SU-DHL-6 (cell line): Measurements from ENCODE around the gene MRPL57.
"Not testable (repeated sequence)": the region's sequence is repeated elsewhere in the genome, so short reads cannot be mapped to it uniquely, and the experiment has no call there.

ENCODE experiments used
- H2AFZ ChIP-seq: fragments of 200-600 bp; sonication (generic); 2 replicates; pipeline ENCODE4 v1.6.1; 2014; ENCODE audit warnings: low read depth, mild to moderate bottlenecking, moderate library complexity, mixed read lengths, antibody characterized with exemption, low read length; ENCODE audit not compliant: severe bottlenecking
- H3F3A ChIP-seq: fragments of 200-600 bp; shearing (Covaris generic); 2 replicates; pipeline ENCODE4 v1.6.0; 2016; ENCODE audit warnings: antibody characterized with exemption, mild to moderate bottlenecking; ENCODE audit not compliant: insufficient read depth
- H3K27ac ChIP-seq: fragments of 200-600 bp; sonication (generic); 2 replicates; pipeline ENCODE4 v1.5.1; 2016; ENCODE audit warnings: low read depth, mild to moderate bottlenecking, low read length, moderate library complexity, mixed read lengths
- H3K27me3 ChIP-seq: fragments of 200-600 bp; sonication (generic), shearing (Covaris generic); 2 replicates; pipeline ENCODE4 v1.6.0; 2014; ENCODE audit warnings: mild to moderate bottlenecking, low read length
- H3K36me3 ChIP-seq: fragments of 200-600 bp; sonication (generic); 2 replicates; pipeline ENCODE4 v1.6.1; 2014; ENCODE audit warnings: mild to moderate bottlenecking, low read length, mixed read lengths
- H3K4me2 ChIP-seq: fragments of 300-600, 200-600 bp; shearing (Covaris generic), sonication (generic); 2 replicates; pipeline ENCODE4 v1.6.0; 2014; ENCODE audit warnings: low read length, low read depth, mild to moderate bottlenecking; ENCODE audit not compliant: poor library complexity, severe bottlenecking
- H3K4me3 ChIP-seq: fragments of 200-600 bp; sonication (generic); 2 replicates; pipeline ENCODE4 v1.5.1; 2014; ENCODE audit warnings: antibody characterized with exemption, low read length, mild to moderate bottlenecking, mixed read lengths; ENCODE audit not compliant: insufficient read depth, poor library complexity, severe bottlenecking
- H3K79me2 ChIP-seq: fragments of 200-600 bp; sonication (generic); 2 replicates; pipeline ENCODE4 v1.6.1; 2014; ENCODE audit warnings: mild to moderate bottlenecking, low read length, moderate library complexity; ENCODE audit not compliant: insufficient read depth
- H3K9ac ChIP-seq: fragments of 200-600 bp; sonication (generic); 2 replicates; pipeline ENCODE4 v1.7.0; 2014; ENCODE audit warnings: mild to moderate bottlenecking, low read length
- H3K9me2 ChIP-seq: fragments of 200-600 bp; sonication (generic); replicated peaks from 2 replicates; pipeline ENCODE4 v1.6.1; 2014; ENCODE audit warnings: low read length; ENCODE audit not compliant: insufficient read depth
- H3K9me3 ChIP-seq: fragments of 200-600 bp; sonication (generic); 2 replicates; pipeline ENCODE4 v1.6.1; 2014; ENCODE audit warnings: low read length, mixed read lengths; ENCODE audit not compliant: insufficient read depth
- H4K20me1 ChIP-seq: fragments of 200-600 bp; sonication (generic); 2 replicates; pipeline ENCODE4 v1.6.1; 2014; ENCODE audit warnings: low read depth, mild to moderate bottlenecking, antibody characterized with exemption, low read length, moderate library complexity, mixed read lengths
- EZH2phosphoT487 ChIP-seq: fragments of 200-600 bp; sonication (generic), shearing (Covaris generic); conservative IDR thresholded peaks from 2 replicates; pipeline ENCODE4 v1.6.1; 2018; ENCODE audit warnings: mild to moderate bottlenecking, antibody characterized with exemption, low read length, moderate library complexity, mixed read lengths
- TF ChIP-seq, protein P1 (sequence below): fragments of 200-600 bp; sonication (generic); IDR thresholded peaks from one replicate; pipeline ENCODE4 v1.5.1; 2017; ENCODE audit warnings: antibody characterized with exemption, mild to moderate bottlenecking, low read length, moderate library complexity; ENCODE audit not compliant: insufficient read depth, poor library complexity, severe bottlenecking

Gene MRPL57

DNA sequence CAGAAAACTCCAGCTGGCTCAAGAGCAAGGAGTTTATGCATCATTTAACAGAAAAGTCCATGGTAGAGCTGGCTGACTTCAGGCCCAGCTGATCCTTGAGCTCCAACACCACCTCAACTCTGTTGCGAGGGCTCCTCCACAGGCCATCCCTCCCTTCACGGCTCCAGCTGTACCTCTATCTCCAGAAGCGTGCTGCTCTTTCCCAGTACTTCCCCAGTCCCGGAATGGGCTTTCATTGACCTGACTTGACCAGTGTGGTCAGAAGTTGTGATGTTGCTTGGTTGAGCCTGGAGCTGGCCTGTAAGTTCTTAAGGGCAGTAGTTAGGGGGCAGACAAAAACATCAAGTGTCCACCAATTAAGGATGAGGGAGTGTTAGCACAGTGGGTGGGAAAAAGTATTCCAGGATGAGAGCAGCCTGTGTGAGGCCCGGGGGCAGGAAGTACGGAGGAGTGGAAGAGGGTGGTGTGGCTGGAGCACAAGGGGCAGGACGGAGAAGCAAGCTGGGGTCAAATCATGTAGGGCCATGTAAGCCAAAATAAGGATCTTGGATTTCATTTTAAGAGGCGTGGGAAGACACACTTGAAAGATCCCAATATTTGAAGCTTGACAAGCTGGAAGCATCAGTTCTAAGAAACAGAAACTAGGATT lies 24.1 kb upstream of the MRPL57 start:
- Histone ChIP-seq H3K27ac (no peak overlapping the region), H3K4me2 (no peak overlapping the region), H3K9me2 (no peaks in the 10 kb centered on the region)

DNA sequence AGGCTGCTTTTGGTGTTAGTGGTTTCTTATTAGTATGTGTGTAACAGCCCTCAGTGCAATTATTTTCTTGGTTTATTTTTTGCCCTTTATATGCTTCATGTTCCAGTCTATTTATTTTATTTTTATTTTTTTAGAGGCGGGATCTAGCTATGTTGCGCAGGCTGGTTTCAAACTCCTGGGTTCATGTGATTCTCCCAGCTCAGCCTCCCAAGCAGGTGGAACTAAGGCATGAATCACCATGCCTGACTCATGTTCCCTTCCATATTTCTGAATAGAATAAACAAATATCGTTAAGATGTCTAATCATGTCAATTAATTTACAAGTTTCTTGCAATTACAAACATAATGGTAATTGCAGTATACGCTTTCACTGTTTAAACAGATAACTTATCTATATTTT lies 11.8 kb upstream of the MRPL57 start:
- no peaks in the 10 kb centered on the region for H3K9me3 ChIP-seq
- no peaks in the 10 kb centered on the region for H3K9me2 ChIP-seq
- TF ChIP-seq, protein P1, sequence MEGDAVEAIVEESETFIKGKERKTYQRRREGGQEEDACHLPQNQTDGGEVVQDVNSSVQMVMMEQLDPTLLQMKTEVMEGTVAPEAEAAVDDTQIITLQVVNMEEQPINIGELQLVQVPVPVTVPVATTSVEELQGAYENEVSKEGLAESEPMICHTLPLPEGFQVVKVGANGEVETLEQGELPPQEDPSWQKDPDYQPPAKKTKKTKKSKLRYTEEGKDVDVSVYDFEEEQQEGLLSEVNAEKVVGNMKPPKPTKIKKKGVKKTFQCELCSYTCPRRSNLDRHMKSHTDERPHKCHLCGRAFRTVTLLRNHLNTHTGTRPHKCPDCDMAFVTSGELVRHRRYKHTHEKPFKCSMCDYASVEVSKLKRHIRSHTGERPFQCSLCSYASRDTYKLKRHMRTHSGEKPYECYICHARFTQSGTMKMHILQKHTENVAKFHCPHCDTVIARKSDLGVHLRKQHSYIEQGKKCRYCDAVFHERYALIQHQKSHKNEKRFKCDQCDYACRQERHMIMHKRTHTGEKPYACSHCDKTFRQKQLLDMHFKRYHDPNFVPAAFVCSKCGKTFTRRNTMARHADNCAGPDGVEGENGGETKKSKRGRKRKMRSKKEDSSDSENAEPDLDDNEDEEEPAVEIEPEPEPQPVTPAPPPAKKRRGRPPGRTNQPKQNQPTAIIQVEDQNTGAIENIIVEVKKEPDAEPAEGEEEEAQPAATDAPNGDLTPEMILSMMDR, result no peak
- TF ChIP-seq EZH2phosphoT487, result no peak
- no peaks in the 10 kb centered on the region for H4K20me1 ChIP-seq
- peaks cover 31% of the 10 kb centered on the region for H3K36me3 ChIP-seq
- H3K4me3 ChIP-seq, result no peak overlapping the region
- H2AFZ ChIP-seq, result no peak overlapping the region
- H3K27me3 ChIP-seq, result no peaks in the 10 kb centered on the region
- no peak overlapping the region for H3K9ac ChIP-seq
- H3K79me2 ChIP-seq, result peaks cover 6% of the 10 kb centered on the region; the same call in 1 of the 2 replicates
- H3K4me2 ChIP-seq, result no peak overlapping the region
- H3F3A ChIP-seq, result peaks cover 4% of the 10 kb centered on the region; the same call in 1 of the 2 replicates
- H3K27ac ChIP-seq, result no peak overlapping the region

More for the DNA sequence above, 24.1 kb upstream of the MRPL57 start:
- Histone ChIP-seq H3K4me3 (no peak overlapping the region), H4K20me1 (no peaks in the 10 kb centered on the region), H3K36me3 (peaks cover 28% of the 10 kb centered on the region), H3F3A (peaks cover 21% of the 10 kb centered on the region), H3K9me3 (no peaks in the 10 kb centered on the region), H3K79me2 (no peaks in the 10 kb centered on the region), H3K27me3 (no peaks in the 10 kb centered on the region), H2AFZ (no peak overlapping the region), H3K9ac (no peak overlapping the region)
- TF ChIP-seq, protein P1, result no peak
- no peak for TF ChIP-seq EZH2phosphoT487

DNA sequence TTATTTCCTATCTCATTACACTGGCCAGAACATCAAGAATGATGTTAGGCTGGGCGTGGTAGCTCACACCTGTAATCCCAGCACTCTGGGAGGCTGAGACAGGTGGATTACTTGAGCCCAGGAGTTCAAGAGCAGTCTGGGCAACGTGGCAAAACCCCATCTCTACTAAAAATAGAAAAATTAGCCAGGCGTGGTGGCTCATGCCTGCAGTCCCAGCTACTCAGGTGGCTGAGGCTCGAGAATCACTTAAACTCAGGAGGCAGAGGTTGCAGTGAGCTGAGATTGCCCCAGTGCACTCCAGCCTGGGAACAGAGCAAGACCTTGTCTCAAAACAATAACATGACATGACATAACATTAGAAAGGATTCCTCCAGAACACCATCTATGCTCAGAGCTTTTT lies 10.9 kb upstream of the MRPL57 start:
- H3K27me3 ChIP-seq, H3K4me3 ChIP-seq, H4K20me1 ChIP-seq, H3K9me2 ChIP-seq, H3F3A ChIP-seq, H2AFZ ChIP-seq, H3K27ac ChIP-seq, H3K4me2 ChIP-seq, H3K9ac ChIP-seq, H3K9me3 ChIP-seq: not testable (repeated sequence)
- Histone ChIP-seq H3K79me2 (peaks cover 13% of the 10 kb centered on the region; the same call in 1 of the 2 replicates), H3K36me3 (peaks cover 29% of the 10 kb centered on the region)

DNA sequence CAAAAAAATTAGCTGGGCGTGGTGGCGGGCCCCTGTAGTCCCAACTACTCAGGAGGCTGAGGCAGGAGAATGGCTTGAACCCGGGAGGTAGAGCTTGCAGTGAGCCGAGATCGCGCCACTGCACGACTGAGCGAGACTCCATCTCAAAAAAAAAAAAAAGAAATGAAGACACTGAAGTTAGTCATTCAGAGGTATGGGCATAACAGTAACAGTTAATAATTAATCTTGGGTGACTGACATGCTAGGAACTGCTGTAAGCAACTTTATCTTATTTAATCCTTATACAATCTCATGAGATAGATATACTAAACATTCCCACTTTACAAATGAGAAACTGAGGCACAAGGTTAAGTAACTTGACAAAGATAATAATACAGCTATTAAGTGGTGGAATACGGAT lies 5.0 kb upstream of the MRPL57 start:
- H4K20me1 ChIP-seq, result peaks cover 11% of the 10 kb centered on the region; the same call in 1 of the 2 replicates
- no peak overlapping the region for H3K9ac ChIP-seq
- H3F3A ChIP-seq, result peaks cover 8% of the 10 kb centered on the region; the same call in 1 of the 2 replicates
- no peaks in the 10 kb centered on the region for H3K9me3 ChIP-seq
- H3K4me3 ChIP-seq, result no peak overlapping the region
- H3K9me2 ChIP-seq, result no peaks in the 10 kb centered on the region
- no peak overlapping the region for H3K4me2 ChIP-seq
- no peak overlapping the region for H2AFZ ChIP-seq
- H3K36me3 ChIP-seq, result peaks cover 28% of the 10 kb centered on the region
- no peak overlapping the region for H3K27ac ChIP-seq
- H3K27me3 ChIP-seq, result no peaks in the 10 kb centered on the region
- H3K79me2 ChIP-seq, result peaks cover 66% of the 10 kb centered on the region
- TF ChIP-seq, protein P1, result no peak
- TF ChIP-seq EZH2phosphoT487, result no peak

DNA sequence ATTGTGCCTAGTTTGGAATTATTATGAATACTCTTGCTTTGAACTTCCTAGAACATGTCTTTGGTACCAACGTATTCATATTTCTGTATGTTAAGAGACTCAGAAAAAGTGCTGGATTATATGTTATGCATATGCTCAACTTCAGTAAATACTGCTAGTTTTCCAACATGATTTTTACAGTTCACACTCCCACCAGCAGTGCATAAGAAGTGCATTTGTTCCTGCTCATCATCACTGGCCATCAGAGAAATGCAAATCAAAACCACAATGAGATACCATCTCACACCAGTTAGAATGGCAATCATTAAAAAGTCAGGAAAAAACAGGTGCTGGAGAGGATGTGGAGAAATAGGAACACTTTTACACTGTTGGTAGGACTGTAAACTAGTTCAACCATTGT lies 2.7 kb upstream of the MRPL57 start:
- Histone ChIP-seq H3K36me3 (peaks cover 18% of the 10 kb centered on the region), H3K79me2 (peaks cover 82% of the 10 kb centered on the region), H4K20me1 (peaks cover 11% of the 10 kb centered on the region; the same call in 1 of the 2 replicates)
- not testable (repeated sequence) for H3K9me3 ChIP-seq, H3K4me2 ChIP-seq, H3K9me2 ChIP-seq, H3F3A ChIP-seq, H2AFZ ChIP-seq, H3K27me3 ChIP-seq, H3K4me3 ChIP-seq, H3K27ac ChIP-seq, H3K9ac ChIP-seq
